ENCODE measurements around the gene PPP1R7. TPM values are rescaled to one million over a fixed set of nuclear protein-coding genes. Genes with fewer than 3 reads are reported as not detected.

Gene PPP1R7
- total RNA-seq, 1 experiment from 2014 or later = 45.4 TPM

- TF ChIP-seq ZBTB33 (IDR thresholded peaks at IDR 0.05; ENCODE audit: extremely low read depth, insufficient replicate concordance, low read length) (no peak), EZH2 (IDR thresholded peaks at IDR 0.05) (no peak), CBX3 (IDR thresholded peaks at IDR 0.05; ENCODE audit: low read depth) (no peak), ATF3 (IDR thresholded peaks at IDR 0.05) (no peak), SP1 (IDR thresholded peaks at IDR 0.05; ENCODE audit: low read depth) (no peak)
These were observed 52.4 kb downstream of the PPP1R7 start (continued) for GRCh38 chr2:241202681-241203080.

GRCh38 chr2:241203218-241204009, 53.1 kb downstream of the PPP1R7 start:
- DNase-seq (ENCODE audit: low read depth, low spot score) (no peak), ATAC-seq (no peak)
- Histone ChIP-seq H3K4me2 (ENCODE audit: low read length) (no peak overlapping the region), H3K27me3 (ENCODE audit: insufficient read depth, low read length) (no peaks in the 10 kb centered on the region), H2AFZ (ENCODE audit: low read depth, low read length, poor library complexity, severe bottlenecking) (no peak overlapping the region), H3K9me2 (ENCODE audit: insufficient read depth) (no peaks in the 10 kb centered on the region), H3K9ac (ENCODE audit: low read length) (no peak overlapping the region), H3K4me3 (replicated peaks in 1 of 2; ENCODE audit: low read depth in 1 of 2, low read length in 2 of 2) (no peak overlapping the region), H3K36me3 (ENCODE audit: control insufficient read depth in 1 of 2, insufficient read depth in 2 of 2, low read length in 2 of 2) (no peaks in the 10 kb centered on the region), H3K9me3 (ENCODE audit: control insufficient read depth in 1 of 2, insufficient read depth in 1 of 2, low read depth in 1 of 2, low read length in 2 of 2) (no peaks in the 10 kb centered on the region), H3K79me2 (ENCODE audit: insufficient read depth, low read length) (no peaks in the 10 kb centered on the region), H4K20me1 (ENCODE audit: insufficient read depth) (no peaks in the 10 kb centered on the region), H3K4me1 (ENCODE audit: control insufficient read depth in 1 of 2, insufficient read depth in 2 of 2, low read length in 2 of 2) (no peaks in the 10 kb centered on the region), H3K27ac (ENCODE audit: low read depth, low read length) (no peak overlapping the region; the same call in 1 of the 2 replicates)
- intact Hi-C loops (cut with micrococcal nuclease) = no loop called here
- TF ChIP-seq EZH2 (IDR thresholded peaks at IDR 0.05) = no peak
- TF ChIP-seq ZBTB33 (IDR thresholded peaks at IDR 0.05; ENCODE audit: extremely low read depth, insufficient replicate concordance, low read length) = no peak
- no peak for TF ChIP-seq ZNF274 (IDR thresholded peaks at IDR 0.05; ENCODE audit: low read depth, low read length)
- TF ChIP-seq ATF3 (IDR thresholded peaks at IDR 0.05) = no peak
- TF ChIP-seq ELF1 (IDR thresholded peaks at IDR 0.05; ENCODE audit: borderline replicate concordance, low read depth) = no peak
- TF ChIP-seq MAX (IDR thresholded peaks at IDR 0.05) = no peak
- no peak for TF ChIP-seq SRF (IDR thresholded peaks at IDR 0.05; ENCODE audit: low read depth)
- no peak for TF ChIP-seq FOSL1 (IDR thresholded peaks at IDR 0.05; ENCODE audit: low read depth)
- no peak for TF ChIP-seq POLR2AphosphoS5 (IDR thresholded peaks at IDR 0.05; ENCODE audit: low read depth, low read length)
- TF ChIP-seq REST (IDR thresholded peaks at IDR 0.05; ENCODE audit: low read depth) = no peak
- TF ChIP-seq TCF7L2 (IDR thresholded peaks at IDR 0.05; ENCODE audit: borderline replicate concordance, extremely low read depth, insufficient read depth, insufficient read length) = no peak
- no peak for TF ChIP-seq JUND (IDR thresholded peaks at IDR 0.05)
- TF ChIP-seq POLR2A (IDR thresholded peaks at IDR 0.05; ENCODE audit: borderline replicate concordance, extremely low read depth, insufficient read depth, insufficient read length) = no peak
- no peak for TF ChIP-seq SP1 (IDR thresholded peaks at IDR 0.05; ENCODE audit: low read depth)
- POLR2A ChIA-PET = no interaction called here
- BruUV-seq (replicated peaks) = no TSS peak
- CTCF ChIA-PET = no interaction called here
- RAD21 ChIA-PET (ENCODE audit: low non-redundant PET in 1 of 2, low total read pairs in 2 of 2, uncharacterized antibody in 2 of 2, unreplicated experiment in 2 of 2) = no interaction called here

Data from HCT116 (cell line).